AG04449 (cell line): ENCODE results near the gene EPS8.
A peak's percentile ranks its signal among the peaks of the same experiment; 100 is the strongest.

ENCODE experiments used
- CTCF ChIA-PET: fragments of 350-600 bp; formaldehyde crosslinking; extraction: SDS; loops from one replicate; lab custom pipeline; 2021; ENCODE audit warnings: antibody characterized with exemption; lab: Yijun Ruan, JAX
- POLR2A ChIA-PET: fragments of 400-600, 350-600 bp; formaldehyde crosslinking; extraction: SDS; loops from one replicate; lab custom pipeline; 2020; ENCODE audit warnings: antibody characterized with exemption, inconsistent platforms; lab: Yijun Ruan, JAX
- DNase-seq: peaks from one replicate; pipeline ENCODE4 v3.0.0-alpha.2; 2010; ENCODE audit warnings: low read depth, low spot score
- H3K4me3 ChIP-seq: 2 replicates; pipeline ENCODE4 v1.5.1; 2011; ENCODE audit warnings: low read depth, mild to moderate bottlenecking, control low read depth, low read length
- CTCF ChIP-seq: IDR thresholded peaks from one replicate; pipeline ENCODE4 v1.5.1; 2011; ENCODE audit warnings: mild to moderate bottlenecking, moderate library complexity, low read length, control low read depth, inconsistent platforms; ENCODE audit not compliant: insufficient read depth; ENCODE audit errors: missing control alignments

EPS8 gene

GRCh38 chr12:15728118-15728598 lies 61.0 kb downstream of the EPS8 start:
- peak; percentile 53 for DNase-seq
- no peak overlapping the region for H3K4me3 ChIP-seq
- ChIA-PET POLR2A (no interaction called here), CTCF (interaction anchor here (0.9 kb wide), 1 partner anchor 19 kb away, joined by 3 read pairs; no protein-coding TSS in a partner anchor)
- TF ChIP-seq CTCF, result no peak

- POLR2A ChIA-PET, result no interaction called here
- no peak for TF ChIP-seq CTCF
- CTCF ChIA-PET, result interaction anchor here (0.8 to 1.2 kb wide), 4 partner anchors 10 to 142 kb away, joined by 3 to 4 read pairs (median 3); no protein-coding TSS in a partner anchor
- H3K4me3 ChIP-seq, result no peak overlapping the region
- DNase-seq, result no peak
Observed at GRCh38 chr12:15726878-15727150, 62.4 kb downstream of the EPS8 start.

GRCh38 chr12:15726027-15726877 lies 62.9 kb downstream of the EPS8 start:
- POLR2A ChIA-PET, result no interaction called here
- TF ChIP-seq CTCF, result no peak
- CTCF ChIA-PET, result interaction anchor here (0.8 to 1.2 kb wide), 4 partner anchors 9 to 142 kb away, joined by 3 to 4 read pairs (median 3); no protein-coding TSS in a partner anchor
- no peak for DNase-seq
- no peak overlapping the region for H3K4me3 ChIP-seq

- CTCF ChIA-PET, result no interaction called here
- POLR2A ChIA-PET, result no interaction called here
- TF ChIP-seq CTCF, result no peak
- DNase-seq, result no peak
- H3K4me3 ChIP-seq, result no peak overlapping the region
Observed at GRCh38 chr12:15722951-15723350, 66.2 kb downstream of the EPS8 start.

- H3K4me3 ChIP-seq, result no peak overlapping the region
- ChIA-PET CTCF (interaction anchor here (0.7 kb wide), 1 partner anchor 137 kb away, joined by 3 read pairs; no protein-coding TSS in a partner anchor), POLR2A (no interaction called here)
- DNase-seq, result no peak
- no peak for TF ChIP-seq CTCF
Observed at GRCh38 chr12:15721316-15722115, 67.7 kb downstream of the EPS8 start.

- POLR2A ChIA-PET, result no interaction called here
- no peak for DNase-seq
- H3K4me3 ChIP-seq, result no peak overlapping the region
- CTCF ChIA-PET, result no interaction called here
- TF ChIP-seq CTCF, result no peak
Observed at GRCh38 chr12:15720295-15720694, 68.9 kb downstream of the EPS8 start.
